Panc1 (cell line): ENCODE data around the gene C1orf105.

Source experiments
- CTCF ChIP-seq: fragments of 450-650 bp; IDR thresholded peaks from 2 replicates; pipeline ENCODE4 v1.5.1; 2017; ENCODE audit warnings: mild to moderate bottlenecking
- POLR2AphosphoS5 ChIP-seq: IDR thresholded peaks from 2 replicates; pipeline ENCODE4 v1.6.1; 2012; ENCODE audit warnings: mild to moderate bottlenecking, low read depth, low read length, moderate library complexity
- REST ChIP-seq, 2 experiments: IDR thresholded peaks; 2 replicates each; pipeline ENCODE4 v1.6.1; 2011 to 2012; ENCODE audit warnings: low read depth in 2 of 2, control low read depth in 1 of 2, low read length in 1 of 2, mild to moderate bottlenecking in 1 of 2, moderate library complexity in 1 of 2; ENCODE audit not compliant: insufficient read depth in 1 of 2

GRCh38 chr1:172393354-172393753 is 27.1 kb upstream of the C1orf105 start:
- no peak for TF ChIP-seq CTCF
- no peak for TF ChIP-seq REST (IDR thresholded peaks at IDR 0.05; ENCODE audit: insufficient read depth in 1 of 2, low read depth in 2 of 2, low read length in 1 of 2)
- TF ChIP-seq POLR2AphosphoS5, result no peak
